Stimulated activated CD8-positive, alpha-beta memory T cell treated with anti-CD3 and anti-CD28 coated beads, Interleukin-7, amount 100 ng/mL, for 24 hours (primary cell): Measurements from ENCODE around the gene ACOXL.

Source experiments
- DNase-seq: peaks from one replicate; pipeline ENCODE4 v3.0.0-alpha.2; 2020; ENCODE audit warnings: low read depth

The ACOXL gene

GRCh38 chr2:110718990-110719389 is 13.4 kb upstream of the ACOXL start:
- DNase-seq, result no peak

DNA sequence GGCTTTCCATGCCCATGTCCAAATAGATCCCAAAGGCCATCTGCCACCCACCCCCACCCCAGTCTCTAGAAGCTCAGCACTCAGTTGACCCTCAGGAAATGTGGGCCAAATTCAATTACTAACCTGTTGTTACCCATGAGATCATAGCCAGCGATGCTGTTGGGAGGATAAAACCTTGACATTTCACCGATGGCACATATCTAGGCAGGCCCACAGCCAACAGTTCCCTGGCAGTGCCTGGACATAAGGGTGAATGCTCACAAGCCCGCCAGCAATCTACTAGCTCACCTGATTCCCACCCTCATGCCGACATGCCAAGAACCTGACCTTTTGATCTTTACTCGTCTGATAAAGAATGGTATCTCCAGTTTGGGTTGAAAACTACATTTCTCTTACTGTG is 11.8 kb upstream of the ACOXL start:
- DNase-seq, result no peak

GRCh38 chr2:110724820-110725219 is 7.6 kb upstream of the ACOXL start:
- DNase-seq, result no peak

DNA sequence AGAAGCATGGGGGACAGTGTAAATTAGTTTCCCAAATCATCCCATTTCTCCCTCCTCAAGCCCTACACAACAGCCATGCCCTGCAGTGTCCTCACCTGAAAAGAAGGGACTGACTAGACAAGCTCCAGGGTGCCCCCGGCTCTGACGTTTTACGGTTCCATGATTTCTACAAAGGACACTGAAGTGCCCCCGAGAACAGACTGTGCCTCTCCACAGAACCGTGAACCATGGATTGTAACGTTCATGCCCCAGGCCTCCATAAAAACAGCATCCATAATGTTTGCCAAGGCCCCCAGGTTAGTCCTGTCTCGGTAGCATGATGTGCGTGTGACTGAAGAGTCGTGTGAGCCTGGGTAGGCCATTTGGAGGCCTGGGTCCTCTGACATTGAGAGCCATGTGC is 7.0 kb upstream of the ACOXL start:
- no peak for DNase-seq

DNA sequence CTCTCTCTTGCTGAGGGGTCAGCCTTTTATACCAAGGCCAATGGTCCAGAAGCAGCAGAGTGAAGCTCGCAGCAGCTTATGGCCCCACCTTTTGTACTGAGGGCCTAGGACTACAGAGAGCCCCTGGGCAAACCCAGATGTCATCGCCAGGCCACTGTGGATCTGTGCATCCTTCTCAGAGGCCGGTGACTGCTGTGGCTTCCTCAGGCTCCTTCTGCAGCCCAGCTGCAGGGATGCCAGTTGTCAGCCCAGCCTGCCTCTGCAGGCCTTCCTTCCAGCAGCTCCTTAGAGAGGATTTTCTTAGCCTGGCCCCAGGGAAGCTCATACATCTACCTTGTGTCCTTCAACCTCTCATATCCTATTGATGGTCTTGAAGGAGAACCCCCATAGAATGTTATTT is 6.5 kb upstream of the ACOXL start:
- DNase-seq, result no peak

GRCh38 chr2:110726285-110726684 is 6.1 kb upstream of the ACOXL start:
- no peak for DNase-seq

DNA sequence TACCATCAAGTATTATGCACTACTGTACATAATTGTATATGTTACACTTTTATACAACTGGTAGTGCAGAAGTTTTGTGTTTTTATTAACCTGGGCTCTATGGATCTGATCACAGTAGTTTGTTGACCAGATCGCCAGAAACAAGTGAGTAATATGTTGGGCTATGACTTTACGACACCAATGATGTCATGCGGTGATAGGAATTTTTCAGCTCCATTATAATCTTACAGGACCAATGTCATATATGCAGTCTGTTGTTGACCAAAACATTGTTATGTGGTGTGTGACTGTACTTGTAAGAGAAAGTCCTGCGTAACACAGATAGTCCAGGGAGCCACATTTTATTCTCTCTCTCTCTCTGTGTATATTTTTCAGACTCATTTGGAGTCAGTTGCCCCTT is 4.5 kb upstream of the ACOXL start:
- DNase-seq, result no peak

DNA sequence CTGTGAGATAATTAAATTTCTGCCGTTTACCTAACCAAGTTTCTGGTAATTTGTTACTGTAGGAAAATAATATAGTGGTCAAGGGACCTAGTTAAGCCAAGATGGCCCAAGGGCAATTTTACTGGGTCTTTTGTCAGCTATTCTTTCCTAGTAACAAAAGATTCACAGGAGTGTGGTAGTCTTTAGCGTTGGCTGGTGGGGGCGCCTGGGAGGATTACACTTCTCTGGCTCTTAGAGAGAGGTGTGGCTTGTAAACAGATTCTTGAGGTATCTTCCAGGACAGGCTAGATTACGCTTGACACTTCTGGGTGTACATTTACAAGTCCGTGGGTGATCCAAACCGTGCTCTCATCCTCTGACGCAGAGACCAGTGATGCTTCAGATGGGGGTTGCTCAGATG is 3.3 kb upstream of the ACOXL start:
- DNase-seq, result no peak

DNA sequence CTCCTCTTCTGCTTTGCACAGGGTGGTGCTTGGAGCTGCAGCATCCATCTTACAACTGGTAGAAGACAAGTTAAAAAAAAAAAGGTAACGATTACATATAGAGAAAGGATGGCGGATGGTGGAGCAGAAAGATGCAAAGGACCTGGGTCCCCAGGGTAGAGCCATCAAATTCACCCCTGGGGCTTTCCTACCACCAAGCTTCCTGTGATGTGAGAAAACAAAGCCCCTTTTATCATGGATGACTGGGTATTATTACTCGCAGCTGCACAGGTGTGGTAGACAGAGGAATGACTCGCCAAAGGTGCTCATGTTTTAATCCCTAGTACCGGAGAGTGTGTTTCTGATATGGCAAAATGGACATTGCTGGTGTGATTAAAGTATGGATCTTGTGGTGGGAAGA is 1.3 kb upstream of the ACOXL start:
- DNase-seq, result no peak

DNA sequence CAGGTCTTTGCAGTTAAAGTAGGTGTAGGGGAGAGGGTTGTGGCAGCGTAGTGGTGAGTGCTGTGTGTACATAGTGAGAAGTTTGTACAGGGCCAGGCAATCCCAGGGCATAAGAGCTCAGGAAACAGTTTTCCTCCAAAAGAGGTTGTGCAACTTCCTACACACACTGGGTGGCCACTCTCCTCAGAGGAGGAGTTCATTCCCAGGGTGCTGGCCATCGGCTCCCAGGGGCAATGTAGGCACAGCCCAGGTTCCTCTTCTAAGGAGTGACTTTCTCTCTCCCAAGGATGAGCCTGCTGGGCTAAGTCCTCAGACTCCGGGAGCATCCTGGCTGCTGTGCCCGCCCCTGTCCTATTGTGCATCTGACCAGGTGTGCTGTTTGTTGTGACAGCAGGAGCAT is 3.0 kb downstream of the ACOXL start:
- no peak for DNase-seq

- no peak for DNase-seq
Observed at GRCh38 chr2:110737783-110738182, 5.4 kb downstream of the ACOXL start.

DNA sequence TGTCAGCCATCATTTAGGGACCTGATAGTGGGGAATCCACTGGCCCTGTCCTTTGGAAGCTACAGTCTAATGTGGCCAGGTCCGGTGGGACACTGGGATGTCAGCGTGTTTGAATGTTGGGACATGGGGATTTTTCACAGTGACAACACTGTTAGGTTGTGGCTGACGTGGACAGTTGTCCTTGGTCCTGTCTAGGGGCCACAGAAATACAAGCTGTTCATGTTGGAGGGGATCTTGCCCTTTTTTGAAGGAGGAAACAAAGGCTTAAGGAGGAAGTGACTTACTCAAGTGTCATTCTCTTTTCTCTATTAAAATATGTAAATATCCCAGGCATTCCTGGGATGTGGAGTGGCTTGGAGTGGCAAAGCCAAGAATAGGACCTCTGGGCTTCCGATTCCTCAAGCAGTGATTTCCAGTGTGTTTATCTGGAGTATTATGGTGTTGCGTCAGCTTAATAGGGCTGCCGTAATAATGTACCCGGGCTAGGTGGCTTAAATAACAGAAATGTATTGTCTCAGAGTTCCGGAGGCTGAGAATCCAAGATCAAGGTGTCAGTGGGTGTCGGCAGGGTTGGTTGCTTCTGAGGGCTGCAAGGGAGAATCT is 8.5 kb downstream of the ACOXL start:
- DNase-seq, result no peak

- DNase-seq, result no peak
Observed at GRCh38 chr2:110741491-110741980, 9.2 kb downstream of the ACOXL start.

DNA sequence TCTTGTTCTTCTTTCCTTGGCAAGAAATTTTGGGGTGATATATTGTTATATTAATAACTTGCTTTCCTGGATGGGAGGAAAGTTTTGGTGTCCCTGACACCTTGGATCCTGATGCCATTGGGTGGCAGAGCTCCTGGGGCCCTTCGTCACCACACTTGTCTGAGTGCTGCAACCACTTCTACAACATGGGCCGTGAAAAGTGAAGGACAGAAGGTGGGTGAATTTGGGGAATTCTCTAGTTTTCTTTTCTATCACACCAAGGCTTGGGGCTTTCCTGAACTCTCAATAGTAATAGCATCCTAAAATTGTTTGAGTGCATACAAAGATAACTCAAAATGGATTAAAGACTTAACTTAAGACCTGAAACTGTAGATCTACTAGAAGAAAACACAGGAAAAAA is 10.0 kb downstream of the ACOXL start:
- no peak for DNase-seq

DNA sequence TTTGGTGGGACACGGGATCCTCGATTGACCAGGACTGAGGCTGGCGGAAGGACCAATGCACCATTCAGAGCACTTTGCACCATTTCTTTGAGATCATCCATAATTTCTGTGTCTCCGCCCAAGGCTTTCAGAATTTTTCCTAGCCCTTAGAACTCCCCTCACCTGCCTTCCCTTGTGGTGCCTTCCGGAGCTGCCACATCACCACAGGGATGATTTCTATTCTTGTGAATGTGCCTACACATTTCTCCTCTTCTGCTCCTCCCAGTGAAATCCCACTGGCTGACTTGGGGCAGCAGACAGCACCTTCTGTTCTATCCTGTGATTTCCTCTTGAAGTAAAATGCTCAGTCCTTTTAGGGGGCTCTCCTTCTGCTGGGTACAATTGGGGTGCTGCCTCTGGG is 11.2 kb downstream of the ACOXL start:
- no peak for DNase-seq

GRCh38 chr2:110744429-110744828 is 12.1 kb downstream of the ACOXL start:
- DNase-seq, result no peak

DNA sequence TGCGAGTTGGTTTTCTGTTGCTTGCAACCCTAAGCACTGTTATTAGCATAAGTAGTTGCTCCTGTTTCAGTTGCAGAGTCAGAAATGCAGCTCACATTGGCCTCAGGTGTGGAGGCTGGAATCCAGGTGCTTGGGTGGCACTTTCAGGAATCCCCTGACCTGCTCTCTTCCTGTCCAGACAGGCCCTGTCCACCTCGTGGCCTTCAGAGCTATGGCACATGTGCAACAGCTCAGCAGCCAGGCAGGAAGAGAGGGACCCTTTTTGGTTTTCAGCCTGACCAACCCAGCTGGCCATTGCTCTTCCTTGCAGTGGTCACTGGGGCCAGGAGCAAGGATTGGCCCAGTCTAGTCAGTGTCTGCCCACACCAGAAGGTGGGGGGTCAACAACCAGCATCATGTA is 12.7 kb downstream of the ACOXL start:
- DNase-seq, result no peak

GRCh38 chr2:110746586-110747521 is 14.5 kb downstream of the ACOXL start:
- no peak for DNase-seq

DNA sequence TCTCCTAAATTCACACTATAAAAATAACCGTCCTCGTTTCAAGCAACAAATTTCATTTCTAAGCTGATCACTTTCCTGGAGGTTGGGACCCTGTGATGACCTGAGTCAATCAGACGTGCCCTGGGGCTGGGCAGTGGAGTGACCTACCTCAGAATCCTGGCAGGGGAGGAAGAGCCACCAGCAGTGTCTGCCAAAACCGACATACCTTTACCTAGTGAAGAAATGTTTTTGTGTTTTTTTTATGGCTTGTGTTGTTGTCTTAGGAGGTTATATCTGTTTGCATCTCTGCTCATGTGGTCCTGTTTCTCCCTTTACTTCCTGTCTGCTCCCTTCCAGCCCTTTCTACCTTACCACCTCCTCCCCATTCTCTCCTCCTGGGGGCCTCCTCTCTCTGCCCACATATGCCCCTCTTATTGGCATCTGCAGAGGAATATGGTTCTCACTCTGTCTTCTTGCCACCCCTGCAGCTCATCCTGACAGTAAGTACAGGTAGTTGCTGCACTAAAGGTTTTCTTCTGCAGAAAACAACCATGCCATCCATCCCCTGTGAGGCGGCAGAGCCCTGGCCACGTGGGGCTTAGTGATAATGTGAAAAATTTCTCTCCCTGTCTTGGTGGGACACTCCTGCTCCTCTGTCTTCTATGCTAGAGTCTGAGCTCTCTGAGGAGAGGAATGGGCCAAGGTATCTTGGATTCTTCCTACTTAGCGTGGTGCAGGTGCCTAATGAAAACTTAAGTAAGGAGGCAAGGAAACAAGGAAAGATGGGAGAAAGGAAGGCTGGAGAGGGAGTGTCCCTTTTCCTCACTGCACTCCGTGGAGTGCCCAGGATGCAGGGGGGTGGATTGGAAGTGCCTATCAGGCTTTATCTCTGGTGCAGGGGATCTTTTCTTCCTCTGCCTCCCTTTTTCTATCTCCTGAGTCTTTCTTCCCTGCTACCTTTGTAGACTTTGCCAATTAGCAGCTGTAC is 15.4 kb downstream of the ACOXL start:
- no peak for DNase-seq

DNA sequence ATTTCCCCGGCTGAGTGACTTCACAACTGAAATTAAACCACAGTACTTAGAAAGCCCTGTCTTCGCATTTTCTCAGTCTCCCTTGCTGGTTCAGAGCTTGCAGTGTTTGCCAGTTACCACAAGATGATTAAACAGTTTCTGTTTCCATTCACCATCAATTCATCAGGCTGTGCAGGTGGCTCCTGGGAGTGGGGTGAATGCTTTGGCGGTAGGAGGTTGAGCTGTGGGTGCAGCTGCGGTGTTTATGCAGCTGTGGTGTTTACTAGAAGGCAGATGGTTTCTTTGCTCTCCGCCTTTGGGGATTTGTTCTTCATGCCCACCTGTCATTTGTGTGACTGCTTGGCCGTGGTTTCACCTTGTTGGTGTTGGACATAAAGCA is 16.1 kb downstream of the ACOXL start:
- DNase-seq, result peak; percentile 38

DNA sequence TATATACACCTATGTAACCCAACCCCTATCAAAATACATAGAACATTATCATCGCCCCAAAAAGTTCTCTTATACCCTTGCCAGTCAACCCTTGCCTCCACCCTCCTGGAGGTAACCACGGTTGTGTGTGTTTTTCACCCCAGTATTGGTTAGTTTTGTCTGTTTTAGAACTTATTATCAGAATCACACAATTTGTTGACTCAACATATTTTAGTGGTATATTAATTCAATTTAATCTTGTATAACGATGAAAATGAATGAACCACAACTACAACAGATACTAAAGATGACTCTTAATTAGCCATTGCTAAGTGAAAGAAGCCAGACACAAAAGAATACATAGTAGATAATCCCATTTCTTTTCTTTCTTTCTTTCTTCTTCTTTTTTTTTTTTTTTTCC is 19.3 kb downstream of the ACOXL start:
- no peak for DNase-seq

DNA sequence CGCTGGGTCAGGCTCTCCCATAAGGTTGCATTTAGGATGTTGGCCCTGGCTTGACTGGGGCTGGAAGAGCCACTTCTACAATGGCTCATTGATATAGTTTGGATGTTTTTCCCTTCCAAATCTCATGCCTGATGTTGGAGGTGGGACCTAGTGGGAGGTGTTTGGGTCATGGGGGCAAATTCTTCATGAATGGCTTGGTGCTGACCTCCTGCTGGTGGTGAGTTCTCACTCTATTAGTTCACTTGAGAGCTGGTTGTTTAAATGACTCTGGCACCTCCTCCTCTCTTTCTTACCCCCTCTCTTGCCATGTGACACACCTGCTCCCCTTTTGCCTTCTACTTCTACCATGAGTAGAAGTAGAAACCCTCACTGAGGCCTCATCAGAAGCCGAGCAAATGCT is 20.5 kb downstream of the ACOXL start:
- DNase-seq, result no peak
